Astrocyte (in vitro differentiated cells and primary cell): Measurements from ENCODE around the gene MOK.

Source experiments
- EZH2 ChIP-seq: IDR thresholded peaks from 2 replicates; pipeline ENCODE4 v1.6.1; 2012; ENCODE audit warnings: mild to moderate bottlenecking, low read length, inconsistent platforms; ENCODE audit not compliant: insufficient read depth
- TF ChIP-seq, protein P1 (sequence below): IDR thresholded peaks from 2 replicates; pipeline ENCODE4 v1.5.1; 2011; ENCODE audit warnings: low read depth, mild to moderate bottlenecking, inconsistent platforms, low read length, moderate library complexity; ENCODE audit not compliant: insufficient read depth

GRCh38 chr14:102316743-102317563, 12.0 kb upstream of the MOK start:
- TF ChIP-seq, protein P1, sequence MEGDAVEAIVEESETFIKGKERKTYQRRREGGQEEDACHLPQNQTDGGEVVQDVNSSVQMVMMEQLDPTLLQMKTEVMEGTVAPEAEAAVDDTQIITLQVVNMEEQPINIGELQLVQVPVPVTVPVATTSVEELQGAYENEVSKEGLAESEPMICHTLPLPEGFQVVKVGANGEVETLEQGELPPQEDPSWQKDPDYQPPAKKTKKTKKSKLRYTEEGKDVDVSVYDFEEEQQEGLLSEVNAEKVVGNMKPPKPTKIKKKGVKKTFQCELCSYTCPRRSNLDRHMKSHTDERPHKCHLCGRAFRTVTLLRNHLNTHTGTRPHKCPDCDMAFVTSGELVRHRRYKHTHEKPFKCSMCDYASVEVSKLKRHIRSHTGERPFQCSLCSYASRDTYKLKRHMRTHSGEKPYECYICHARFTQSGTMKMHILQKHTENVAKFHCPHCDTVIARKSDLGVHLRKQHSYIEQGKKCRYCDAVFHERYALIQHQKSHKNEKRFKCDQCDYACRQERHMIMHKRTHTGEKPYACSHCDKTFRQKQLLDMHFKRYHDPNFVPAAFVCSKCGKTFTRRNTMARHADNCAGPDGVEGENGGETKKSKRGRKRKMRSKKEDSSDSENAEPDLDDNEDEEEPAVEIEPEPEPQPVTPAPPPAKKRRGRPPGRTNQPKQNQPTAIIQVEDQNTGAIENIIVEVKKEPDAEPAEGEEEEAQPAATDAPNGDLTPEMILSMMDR: peak; percentile 50
- TF ChIP-seq EZH2: no peak
